AG09319 (cell line): ENCODE measurements around the gene TRDMT1.
"Not testable (repeated sequence)": the region's sequence is repeated elsewhere in the genome, so short reads cannot be mapped to it uniquely, and the experiment has no call there.

Source experiments
- DNase-seq: peaks from one replicate; pipeline ENCODE4 v3.0.0-alpha.2; 2010; ENCODE audit warnings: low read depth; ENCODE audit errors: extremely low read depth
- CTCF ChIP-seq: IDR thresholded peaks from 2 replicates; pipeline ENCODE4 v1.5.1; 2011; ENCODE audit warnings: low read depth, mild to moderate bottlenecking, inconsistent platforms, low read length, moderate library complexity

TRDMT1 gene

GRCh38 chr10:17123961-17124360 is 77.5 kb downstream of the TRDMT1 start:
- no peak for TF ChIP-seq CTCF
- DNase-seq, result no peak

- DNase-seq, result peak; percentile 86
Observed at GRCh38 chr10:17122726-17123661, 78.5 kb downstream of the TRDMT1 start.

GRCh38 chr10:17122052-17122451 is 79.4 kb downstream of the TRDMT1 start:
- DNase-seq, result no peak
- no peak for TF ChIP-seq CTCF

More at GRCh38 chr10:17122726-17123661, 78.5 kb downstream of the TRDMT1 start:
- no peak for TF ChIP-seq CTCF

GRCh38 chr10:17120694-17121093 is 80.8 kb downstream of the TRDMT1 start:
- TF ChIP-seq CTCF, result no peak

GRCh38 chr10:17119845-17120244 is 81.6 kb downstream of the TRDMT1 start:
- no peak for TF ChIP-seq CTCF
- no peak for DNase-seq

More at GRCh38 chr10:17120694-17121093, 80.8 kb downstream of the TRDMT1 start:
- DNase-seq, result no peak

- TF ChIP-seq CTCF, result no peak
- DNase-seq, result no peak
Observed at GRCh38 chr10:17116193-17116592, 85.3 kb downstream of the TRDMT1 start.

GRCh38 chr10:17115683-17116082 is 85.8 kb downstream of the TRDMT1 start:
- no peak for DNase-seq

GRCh38 chr10:17114878-17115444 is 86.5 kb downstream of the TRDMT1 start:
- DNase-seq, result not testable (repeated sequence)

More at GRCh38 chr10:17115683-17116082, 85.8 kb downstream of the TRDMT1 start:
- TF ChIP-seq CTCF, result no peak; the same call in 1 of the 2 replicates
